CD1c-positive myeloid dendritic cell (primary cell): Measurements from ENCODE around the gene AUP1.

Experiments used
- DNase-seq: peaks from one replicate; pipeline ENCODE4 v3.0.0-alpha.2; 2016; ENCODE audit errors: extremely low spot score

AUP1 gene

DNA sequence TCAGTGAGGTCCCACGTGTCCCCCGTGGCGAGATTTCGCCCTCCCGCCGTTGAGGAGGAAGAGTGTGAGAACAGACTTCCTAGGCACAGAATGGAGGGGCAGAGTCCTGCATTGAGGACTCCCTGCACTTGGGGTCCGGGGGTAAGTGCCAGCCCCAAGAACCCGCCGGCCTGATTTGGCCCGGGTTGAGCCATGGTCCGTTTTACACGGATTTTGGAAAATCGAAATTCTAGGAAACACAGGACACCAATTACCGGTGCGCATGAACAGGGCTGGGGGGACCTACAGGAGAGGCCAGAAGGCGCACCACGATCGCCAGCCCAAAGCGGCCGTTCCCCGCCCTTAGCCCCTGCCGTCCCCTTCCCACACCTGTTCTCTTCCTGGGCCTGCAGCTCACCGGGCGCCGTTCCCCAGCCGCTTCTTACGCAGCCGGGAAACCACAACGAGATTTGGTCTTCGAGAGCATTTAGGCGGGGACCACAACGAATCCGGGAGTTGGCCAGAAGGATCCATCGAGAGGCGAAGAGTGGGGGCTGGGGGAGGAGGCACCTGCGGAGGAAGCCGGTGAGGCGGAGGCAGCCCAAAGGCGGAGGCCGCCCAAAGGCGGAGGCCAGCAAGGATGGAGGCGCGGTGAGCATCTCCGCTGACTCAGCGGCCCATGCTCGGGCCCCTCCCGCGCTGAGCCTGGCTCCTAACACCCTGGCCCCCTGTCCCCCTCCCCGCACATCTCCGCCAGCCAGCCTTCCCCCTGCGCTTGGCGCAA is 15.7 kb downstream of the AUP1 start:
- no peak for DNase-seq

DNA sequence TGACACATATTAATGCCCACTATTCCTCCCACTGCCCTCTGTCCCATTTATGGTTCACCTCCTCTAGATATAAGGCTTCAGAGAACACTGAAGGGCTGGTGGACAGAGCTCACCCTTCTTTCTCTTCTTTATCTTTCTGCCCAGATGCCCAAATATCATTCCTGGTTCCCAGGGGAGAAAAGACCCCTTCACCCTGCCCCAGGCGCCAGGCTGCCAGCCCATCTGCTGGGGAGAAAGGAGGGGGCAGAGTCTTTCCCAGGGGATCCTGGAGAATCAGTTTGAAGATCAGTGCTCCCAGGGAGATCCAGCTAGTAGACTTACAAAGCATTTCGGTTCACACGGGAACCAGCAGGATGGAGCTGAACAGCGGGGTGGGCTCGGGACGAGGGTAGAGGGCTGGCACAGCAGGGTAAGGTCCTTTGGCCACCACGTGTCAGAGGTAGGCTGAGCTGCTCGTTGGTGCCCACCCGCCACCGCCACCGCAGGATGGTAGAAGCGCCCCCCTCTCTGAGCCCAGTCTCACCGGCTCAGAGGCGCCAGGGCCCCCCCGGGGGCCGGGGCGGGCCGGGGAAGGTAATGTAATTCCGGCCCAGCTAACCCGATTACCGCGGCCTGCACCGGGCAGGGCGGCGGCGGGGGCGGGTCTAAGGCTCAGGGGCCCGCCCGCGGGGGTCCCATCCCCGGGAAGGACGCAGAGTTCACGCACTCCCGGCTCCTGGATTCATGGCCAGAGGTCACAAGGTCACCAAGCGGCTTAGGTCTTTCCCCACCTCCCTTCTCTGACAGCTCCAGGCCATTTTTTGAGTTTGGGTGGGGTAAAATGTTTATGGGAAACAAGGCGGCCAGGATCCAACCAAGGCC is 16.5 kb downstream of the AUP1 start:
- DNase-seq, result no peak

DNA sequence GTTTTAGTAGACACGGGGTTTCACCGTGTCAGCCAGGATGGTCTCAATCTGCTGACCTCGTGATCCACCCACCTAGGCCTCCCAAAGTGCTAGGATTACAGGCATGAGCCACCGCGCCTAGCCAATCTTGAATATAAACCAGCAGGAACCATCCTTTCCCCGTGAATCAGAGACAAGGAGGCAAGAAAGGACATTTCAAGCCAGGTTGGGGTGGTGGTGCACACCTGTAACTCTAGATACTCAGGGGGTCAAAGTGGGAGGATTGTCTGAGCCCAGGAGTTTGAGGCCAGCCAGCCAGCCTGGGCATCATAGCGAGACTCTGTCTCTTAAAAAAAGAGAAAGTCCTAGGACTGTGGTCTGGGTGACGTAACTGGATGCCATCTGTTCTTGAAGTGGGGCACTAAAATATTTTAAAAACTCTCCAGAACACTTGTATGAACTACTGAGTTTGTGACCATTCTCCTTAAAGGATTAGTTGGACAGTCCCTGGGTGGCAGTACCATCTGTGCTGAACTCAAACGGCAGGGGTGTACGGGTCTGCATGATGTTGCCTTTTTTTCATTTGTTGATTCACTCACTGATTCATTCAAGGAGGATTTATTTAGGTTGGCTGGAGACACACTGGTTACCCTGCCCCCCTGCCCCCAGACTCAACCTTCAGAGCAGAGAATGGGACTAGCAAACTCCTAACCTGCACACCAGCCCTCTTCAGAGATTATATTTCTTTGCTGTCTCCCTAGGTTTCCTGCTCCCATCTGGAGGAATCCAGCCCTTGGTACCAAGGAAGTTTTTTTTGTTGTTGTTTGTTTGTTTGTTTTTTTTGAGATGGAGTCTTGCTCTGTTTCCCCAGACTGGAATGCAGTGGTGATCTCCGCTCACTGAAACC is 18.2 kb downstream of the AUP1 start:
- DNase-seq, result no peak

DNA sequence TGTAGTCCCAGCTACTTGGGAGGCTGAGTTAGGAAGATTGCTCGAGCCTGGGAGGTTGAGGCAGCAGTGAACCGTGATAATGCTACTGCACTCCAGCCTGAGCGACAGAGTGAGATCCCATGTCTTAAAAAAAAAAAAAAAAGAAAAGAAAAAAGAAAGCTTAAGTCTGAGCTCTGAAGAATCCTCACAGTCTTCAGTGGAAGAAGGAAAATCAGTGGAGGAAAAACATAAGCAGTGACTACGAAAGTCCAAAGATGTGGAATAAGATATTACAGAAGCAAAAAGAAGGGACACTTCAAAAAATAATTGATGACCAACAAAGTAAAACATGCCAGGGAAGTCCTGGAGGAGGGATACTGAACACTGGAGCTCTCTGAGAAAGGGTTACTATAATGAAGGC is 19.2 kb downstream of the AUP1 start:
- no peak for DNase-seq

DNA sequence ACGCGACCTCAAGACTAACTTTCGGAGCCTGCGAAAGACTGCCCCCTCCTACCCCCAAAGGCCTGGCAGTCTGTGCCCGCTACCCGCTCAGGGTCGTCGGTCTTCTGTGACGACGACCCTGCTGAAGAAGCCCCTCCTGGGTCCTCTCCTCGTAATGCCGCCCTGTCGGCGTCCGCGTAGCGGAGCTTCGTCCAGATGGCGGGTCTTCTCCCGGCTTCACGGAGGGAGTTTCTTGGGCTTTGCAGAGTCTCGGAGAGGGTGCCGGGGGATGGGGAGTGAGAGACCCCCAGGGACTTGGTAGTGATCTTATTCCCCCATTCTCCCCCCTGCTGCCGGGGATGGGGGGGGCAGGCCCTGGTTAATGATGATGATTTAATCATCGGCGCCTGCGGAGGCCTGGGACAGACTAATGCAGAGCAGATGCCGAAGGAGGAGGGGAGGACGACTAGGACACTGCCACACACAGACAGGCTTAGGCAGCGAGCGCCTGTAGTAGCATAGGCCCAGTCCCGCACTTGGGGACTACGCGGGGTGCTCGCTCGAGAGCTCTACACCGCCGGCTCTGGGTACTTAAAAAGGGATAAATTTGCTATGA is 21.5 kb downstream of the AUP1 start:
- no peak for DNase-seq

DNA sequence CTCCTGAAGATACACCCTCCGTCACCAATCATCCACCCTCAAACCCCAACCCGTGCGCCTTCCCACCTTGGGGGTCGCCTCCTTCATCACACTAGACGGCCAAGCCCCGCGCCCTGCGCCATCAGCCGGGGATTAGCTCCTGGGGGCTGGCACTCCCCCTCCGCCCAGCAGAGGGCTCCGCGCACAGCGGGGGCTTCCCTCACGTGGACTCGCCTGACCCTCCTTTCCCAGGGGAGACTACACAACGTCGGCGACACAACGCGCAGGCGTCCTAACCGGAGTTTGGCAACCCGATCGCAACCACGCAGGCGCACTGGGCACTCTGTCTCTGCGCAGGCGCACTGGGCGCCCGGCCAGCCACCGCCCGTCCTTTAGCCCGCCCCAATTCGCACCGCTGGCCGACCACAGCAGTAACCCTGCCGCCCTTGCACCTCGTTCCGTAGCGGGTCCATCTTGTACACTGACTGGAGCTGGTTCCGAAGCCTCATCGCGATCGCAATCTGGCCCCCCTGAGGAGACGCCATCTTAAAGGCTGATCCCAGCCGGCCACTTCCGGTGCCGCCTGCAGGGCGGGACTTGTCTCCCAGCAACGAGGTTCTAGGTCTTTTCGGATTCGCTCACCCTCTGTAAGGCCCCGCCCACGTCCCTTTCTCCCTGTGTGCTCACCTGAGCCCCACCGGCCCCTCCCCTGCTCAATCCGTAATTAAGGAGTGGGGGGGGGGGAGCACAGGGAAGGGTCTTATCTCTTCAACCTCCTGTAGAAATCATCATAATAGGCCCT is 22.2 kb downstream of the AUP1 start, which contains the start of gene PCGF1:
PCGF1 (minus strand) TSS at position 551 of the 781 bp plus-strand sequence; CDS start at position 524, 27 bp downstream.
- DNase-seq, result peak; percentile 98

DNA sequence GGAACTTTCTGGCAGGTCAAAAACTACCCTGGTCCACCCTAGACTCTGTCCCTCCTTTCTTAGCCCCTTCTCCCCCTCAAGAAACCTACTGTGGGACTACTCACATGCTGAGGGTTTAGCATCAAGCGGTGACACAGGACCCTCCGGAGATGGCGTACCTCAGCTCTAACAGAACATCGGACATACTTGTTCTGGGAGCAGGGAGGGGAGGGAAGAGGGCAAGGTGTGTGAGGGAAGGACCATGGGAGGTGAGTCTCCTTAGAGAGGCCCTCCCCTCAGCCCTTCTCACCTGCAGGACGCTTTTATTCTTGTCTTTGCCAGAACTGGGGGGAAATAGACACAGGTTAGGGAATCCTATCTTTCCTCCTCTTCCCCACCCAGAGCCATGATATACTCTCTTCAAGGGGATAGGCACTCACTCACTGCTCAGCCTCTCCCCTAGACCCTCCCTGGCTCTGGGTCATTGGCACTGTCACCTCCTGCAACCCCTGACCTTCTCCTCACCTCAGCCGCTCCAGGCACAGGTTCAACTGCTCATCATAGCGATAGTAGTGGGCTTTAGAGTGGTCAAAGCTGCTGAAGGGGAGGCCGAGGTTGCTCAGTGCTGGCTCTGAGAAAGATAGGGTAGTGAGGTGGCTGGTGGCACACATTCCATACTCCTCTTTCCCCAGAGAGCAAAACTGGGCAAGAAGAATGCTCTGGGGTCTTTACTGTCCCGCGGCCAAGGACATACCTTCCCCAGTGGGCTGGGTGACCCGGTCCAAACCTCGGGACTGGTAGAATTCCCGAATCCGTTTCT is 23.9 kb downstream of the AUP1 start:
- no peak for DNase-seq

DNA sequence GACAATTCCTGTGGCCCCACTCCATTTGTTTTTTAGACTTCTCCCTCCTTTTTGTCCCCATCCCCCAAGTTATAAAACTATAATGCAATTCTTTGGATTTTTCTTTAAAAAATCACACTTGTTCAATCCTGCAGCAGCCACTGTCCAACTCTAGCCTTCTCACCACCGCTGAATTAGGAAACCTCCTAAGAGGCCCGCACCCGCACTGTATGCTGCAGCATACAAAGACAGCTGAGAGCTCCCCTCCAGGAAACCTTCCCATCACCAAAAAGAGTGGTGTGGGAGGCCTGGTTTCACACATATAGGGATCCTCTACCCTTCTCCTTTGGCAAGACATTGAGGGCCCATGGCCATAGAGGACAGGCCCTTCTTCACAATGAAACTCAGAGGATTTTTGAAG is 24.9 kb downstream of the AUP1 start:
- DNase-seq, result no peak

DNA sequence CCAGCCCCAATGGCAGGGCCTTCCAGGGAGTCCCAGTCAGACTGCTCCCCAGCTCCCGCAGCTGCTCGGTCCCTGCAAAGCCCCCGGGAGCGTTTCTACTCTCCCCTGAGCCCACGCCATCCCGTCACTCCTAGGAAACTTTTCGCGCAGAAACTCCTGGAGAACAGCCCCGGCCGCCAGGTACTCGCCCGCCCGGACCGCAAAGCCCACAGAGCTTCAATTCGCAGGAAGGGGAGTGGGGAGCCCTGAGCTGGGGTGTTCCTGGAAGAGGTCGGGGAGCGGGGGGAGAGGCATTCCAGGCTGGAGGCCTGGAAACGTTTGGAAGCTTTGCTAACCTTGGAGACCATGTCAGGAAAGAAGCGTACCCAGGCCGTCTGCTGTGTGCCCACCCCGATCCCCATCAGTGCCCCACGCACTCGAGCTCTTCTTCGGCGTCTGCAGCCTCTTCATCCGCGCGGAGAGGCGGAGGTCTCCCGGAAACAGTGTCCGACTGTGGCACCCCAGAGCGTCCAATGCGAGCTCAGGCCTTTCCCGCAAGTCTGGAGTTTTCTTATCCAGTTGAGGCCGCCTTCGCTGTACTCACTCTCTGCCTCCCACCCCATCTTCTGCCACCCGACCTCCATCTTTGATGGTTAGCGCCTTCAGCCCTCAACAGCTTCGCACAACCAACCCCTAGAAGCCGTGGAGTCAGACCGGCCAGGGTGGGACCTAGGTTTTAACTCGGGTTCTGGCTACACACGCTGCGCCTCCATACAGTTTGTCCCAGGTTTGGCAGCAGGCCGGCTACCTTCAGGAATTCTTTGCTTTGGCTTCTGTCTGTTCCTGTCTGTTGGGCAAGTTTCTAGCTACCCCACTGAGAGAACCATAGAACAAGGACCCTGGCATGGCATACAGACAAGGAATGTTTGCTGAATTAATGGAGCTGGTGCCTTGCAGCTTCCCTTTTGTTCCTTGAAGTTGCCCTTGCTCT is 25.7 kb downstream of the AUP1 start:
- no peak for DNase-seq

DNA sequence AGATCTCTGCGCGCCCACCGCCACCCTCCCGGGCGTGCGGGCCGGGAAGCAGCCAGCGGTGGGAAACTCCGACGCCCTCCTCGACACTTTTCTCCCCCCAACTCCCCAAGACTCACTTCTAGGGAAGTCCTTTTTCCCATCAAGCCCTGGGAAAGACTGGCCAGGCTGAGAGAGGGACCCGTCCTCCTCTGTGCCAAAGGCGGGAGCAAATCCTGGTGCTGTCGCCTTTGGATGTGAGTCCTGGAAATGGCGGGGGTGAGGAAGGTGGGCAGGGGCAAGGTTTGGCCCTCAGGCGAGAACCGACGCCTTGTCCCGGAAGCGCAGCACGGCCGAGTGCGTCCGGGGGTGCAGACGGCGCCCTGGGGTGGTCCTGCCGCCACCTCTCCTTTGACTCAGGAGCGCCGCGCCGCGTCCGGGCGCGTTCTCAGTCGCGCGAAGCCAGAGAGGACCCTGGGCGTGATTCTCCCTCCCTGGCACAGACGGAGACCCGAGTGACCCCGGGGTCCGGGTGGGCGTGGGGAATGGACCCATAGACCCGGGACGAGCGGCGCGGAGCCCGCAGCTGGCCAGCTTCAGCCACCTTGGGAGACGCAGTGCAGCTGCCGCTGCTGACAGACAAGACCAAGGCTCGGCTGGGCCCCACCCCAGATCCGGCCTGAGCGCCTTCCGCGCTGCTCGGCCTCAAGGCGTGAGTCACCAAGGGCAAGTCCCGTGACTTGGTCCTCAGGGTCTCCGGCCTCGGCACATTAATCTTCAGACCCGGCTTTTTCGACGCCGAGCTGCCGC is 26.6 kb downstream of the AUP1 start:
- DNase-seq, result peak; percentile 71

DNA sequence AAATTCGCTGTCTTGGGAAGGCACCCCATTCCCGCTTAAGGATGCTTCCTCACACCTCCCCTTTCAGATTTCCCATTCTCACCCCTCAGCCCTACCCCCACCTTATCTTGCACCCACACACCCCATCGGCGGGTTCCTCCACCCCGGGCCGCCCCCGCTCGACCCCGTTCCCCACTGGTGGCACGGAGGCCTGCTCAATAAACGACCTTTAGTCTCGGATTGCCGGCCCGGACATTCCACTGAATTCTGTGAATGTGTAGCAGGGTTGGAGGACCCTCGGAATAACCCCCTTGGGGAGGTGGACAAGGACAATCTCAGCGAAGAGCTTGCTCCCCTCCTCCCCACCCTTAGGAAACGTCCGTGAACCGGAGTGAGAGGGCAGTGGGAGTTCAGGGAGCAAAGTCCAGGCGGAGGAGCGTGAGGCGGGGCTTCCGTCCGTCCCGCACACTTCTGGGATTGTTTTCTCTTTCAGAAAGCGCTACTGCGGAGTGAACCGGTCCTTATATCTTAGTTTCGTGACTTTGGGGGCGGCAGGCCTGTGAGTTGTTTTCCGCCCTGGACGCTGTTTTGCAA is 27.3 kb downstream of the AUP1 start:
- no peak for DNase-seq

DNA sequence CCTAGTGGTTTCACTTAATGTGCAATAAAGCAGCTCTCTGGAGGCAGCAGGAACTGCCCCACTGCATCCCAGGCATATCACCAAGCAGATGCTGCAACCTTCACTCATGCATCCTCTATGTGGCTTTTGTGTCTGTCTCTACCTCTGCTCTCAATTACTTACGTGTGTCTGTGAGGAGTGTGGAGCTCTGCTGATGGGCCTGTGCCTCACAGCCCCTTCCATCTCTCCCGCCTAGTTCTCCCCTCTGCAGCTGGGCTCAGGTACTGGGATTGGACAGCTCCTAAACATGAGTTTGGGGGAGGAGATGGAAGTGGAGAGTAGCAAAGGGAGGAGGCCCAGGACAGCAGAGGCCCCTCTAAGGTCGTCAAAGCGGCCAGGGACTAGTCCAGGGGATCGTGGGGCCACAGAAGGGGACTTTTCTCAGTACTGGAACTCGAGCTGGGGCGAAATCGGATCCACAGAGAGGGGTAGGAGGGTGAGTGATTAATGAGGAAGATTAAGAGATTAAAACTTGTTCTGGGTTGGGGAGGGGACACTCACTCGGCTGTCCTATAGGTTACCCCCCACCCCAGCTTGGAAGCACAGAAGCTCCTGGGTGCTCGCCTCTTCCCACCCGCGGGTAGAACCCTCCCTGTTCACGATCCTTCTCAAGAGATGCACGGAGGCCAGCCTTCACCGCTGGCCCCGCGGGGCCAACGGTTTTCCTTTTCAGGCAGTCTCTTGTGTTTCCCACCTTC is 28.0 kb downstream of the AUP1 start:
- no peak for DNase-seq

DNA sequence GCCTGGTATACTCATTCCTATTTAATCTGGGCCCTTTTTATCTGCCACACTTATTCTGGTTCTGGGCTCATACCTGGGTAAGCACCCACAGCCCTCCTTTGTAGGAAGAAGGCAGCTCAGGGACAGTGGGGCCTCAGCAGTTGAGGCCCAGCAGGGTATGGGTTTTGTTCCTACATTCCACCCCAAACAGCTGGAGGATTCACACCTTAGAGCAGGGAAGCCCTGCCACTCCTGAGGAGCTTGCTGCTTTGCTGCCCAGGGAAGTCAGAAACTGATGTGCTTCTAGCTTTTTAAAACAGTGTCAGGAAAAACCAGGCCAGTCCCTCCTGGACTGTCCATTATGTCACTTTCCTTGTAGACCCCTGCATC is 28.9 kb downstream of the AUP1 start:
- no peak for DNase-seq

DNA sequence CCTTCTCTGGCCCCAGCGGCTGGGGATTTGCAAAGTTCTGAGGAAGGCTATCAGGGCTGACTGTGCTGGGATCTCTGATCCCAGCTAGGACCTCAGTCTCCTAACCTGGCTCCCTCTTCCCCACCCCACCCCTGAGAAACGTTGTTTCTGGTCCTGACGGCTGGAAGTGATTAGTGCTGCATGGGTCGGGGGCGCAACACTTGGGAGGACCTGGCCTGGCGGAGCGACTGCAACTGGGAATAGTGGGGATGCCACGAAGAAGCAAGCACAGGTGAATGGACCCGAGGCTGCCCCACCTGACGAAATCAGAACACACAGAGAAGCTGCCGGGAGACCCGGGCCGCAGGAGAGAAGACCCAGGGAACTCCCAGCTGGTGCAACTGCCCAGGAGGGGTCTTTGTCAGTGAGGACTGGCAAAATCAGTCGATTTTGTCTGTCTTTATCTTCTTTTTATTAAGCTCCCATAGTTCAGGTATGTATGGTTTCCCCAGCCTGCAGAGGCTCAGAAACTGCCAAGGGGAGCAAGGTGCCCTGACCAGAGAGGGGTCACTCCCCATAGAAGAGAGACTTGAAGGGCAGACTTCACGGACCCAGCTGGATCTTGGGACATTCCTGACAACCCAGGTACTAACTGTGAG is 29.4 kb downstream of the AUP1 start:
- no peak for DNase-seq

DNA sequence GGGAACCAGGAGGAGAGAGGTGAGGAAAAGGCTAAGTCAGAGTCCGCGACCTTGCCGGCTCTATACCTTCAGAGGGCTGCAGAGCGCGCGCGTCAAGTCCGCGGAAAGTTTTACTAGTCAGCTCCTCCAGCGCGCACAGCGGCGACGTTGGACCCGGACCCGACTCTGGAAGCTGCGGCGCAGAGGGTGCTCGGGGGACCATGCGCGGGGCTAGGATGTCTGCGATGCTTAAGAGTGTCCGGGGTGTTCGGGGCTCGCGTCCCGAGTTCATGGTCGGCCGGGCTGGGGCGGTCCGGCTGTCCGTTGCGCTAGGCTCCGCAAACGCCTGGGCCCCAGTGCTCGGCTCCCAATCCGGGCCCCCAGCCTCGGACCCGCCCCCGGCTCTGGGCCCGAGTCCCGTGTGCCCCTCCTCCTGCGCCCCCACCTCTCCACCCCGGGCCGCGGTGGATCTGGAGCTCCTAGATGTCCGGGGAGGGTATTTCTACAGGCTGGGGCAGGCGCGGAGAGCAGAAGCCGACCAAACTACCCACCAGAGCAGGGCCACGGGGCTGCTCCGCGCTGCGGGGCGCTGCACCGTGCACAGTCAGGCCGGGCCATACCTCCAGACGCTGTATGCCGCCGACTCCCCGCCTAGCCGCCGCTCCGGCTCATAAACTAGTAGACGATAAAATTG is 30.1 kb downstream of the AUP1 start, which contains the start of gene LBX2:
LBX2 (minus strand) TSS at position 337 of the 673 bp plus-strand sequence; CDS start at position 271, 66 bp downstream.
- no peak for DNase-seq
